HUDEP-2 (cell line): Measurements from ENCODE around the gene HJURP.

ENCODE experiments used
- DNase-seq, 76 experiments: peaks; one replicate each; lab custom pipeline; 2025; ENCODE audit not compliant: unreplicated experiment in 76 of 76; lab: John Stamatoyannopoulos, UW

HJURP gene

GRCh38 chr2:233816334-233816733, 38.0 kb downstream of the HJURP start:
- DNase-seq, result no peak

- no peak for DNase-seq
Observed at GRCh38 chr2:233815861-233816260, 38.5 kb downstream of the HJURP start.

GRCh38 chr2:233814056-233814835, 40.1 kb downstream of the HJURP start:
- DNase-seq, result no peak

- DNase-seq, result no peak
Observed at GRCh38 chr2:233813236-233814055, 40.9 kb downstream of the HJURP start.

GRCh38 chr2:233811732-233812131, 42.6 kb downstream of the HJURP start:
- DNase-seq, result no peak

- no peak for DNase-seq
Observed at GRCh38 chr2:233811087-233811486, 43.2 kb downstream of the HJURP start.

GRCh38 chr2:233810385-233810784, 44.0 kb downstream of the HJURP start:
- no peak for DNase-seq

- no peak for DNase-seq
Observed at GRCh38 chr2:233807966-233808935, 46.1 kb downstream of the HJURP start.

- DNase-seq, result peak in 1 of 76 experiments; percentile 15
Observed at GRCh38 chr2:233807215-233807865, 47.0 kb downstream of the HJURP start.

GRCh38 chr2:233803994-233804393, 50.3 kb downstream of the HJURP start:
- DNase-seq, result no peak

GRCh38 chr2:233803292-233803911, 50.9 kb downstream of the HJURP start:
- no peak for DNase-seq

- no peak for DNase-seq
Observed at GRCh38 chr2:233802132-233802815, 52.1 kb downstream of the HJURP start.

GRCh38 chr2:233801357-233802131, 52.8 kb downstream of the HJURP start:
- DNase-seq, result no peak

GRCh38 chr2:233800208-233800607, 54.1 kb downstream of the HJURP start:
- no peak for DNase-seq

GRCh38 chr2:233799716-233800115, 54.6 kb downstream of the HJURP start:
- DNase-seq, result no peak

- no peak for DNase-seq
Observed at GRCh38 chr2:233799087-233799665, 55.2 kb downstream of the HJURP start.

- DNase-seq, result no peak
Observed at GRCh38 chr2:233798335-233799086, 55.8 kb downstream of the HJURP start.
